CMK (cell line): ENCODE results near the gene ACSF3.

ENCODE experiments used
- DNase-seq: peaks from one replicate; pipeline ENCODE4 v3.0.0-alpha.2; 2010; ENCODE audit warnings: low read depth

The ACSF3 gene

DNA sequence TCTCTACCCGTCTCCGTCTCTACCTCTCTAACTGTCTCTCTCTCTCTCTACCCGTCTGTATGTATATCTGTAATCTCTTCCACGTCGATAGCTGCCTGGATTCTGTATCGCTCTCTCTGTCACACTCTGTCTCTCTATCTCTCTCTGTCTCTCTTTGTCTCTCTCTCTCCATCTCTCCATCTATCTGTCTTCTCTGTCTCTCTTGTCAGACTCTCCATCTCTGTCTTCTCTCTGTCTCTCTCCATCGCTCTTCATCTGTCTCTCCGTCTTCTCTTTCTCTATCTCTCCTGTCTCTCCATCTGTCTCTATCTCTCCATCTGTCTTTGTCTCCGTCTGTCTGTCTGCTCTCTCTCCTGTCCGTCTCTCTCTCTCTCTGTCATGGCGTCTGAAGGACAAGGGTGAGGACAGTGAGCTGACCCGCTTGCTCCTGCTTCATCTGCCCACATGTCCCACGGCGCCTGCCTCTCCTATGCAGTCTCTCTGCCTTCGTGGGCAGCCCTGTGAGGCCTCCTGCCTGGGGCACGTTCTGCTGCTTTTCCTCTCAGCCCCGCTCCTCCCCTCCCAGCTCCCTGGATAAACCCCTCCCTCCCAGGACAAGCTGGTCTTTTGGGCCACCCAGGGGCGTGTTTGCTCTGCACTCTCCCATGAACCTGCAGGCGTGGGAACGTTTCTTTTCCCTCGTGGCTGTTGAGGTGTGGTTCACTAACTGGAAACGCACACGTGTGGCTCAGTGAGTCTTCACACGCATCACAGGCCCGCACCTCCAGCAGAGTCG, 18.9 kb downstream of the ACSF3 start:
- DNase-seq = no peak

DNA sequence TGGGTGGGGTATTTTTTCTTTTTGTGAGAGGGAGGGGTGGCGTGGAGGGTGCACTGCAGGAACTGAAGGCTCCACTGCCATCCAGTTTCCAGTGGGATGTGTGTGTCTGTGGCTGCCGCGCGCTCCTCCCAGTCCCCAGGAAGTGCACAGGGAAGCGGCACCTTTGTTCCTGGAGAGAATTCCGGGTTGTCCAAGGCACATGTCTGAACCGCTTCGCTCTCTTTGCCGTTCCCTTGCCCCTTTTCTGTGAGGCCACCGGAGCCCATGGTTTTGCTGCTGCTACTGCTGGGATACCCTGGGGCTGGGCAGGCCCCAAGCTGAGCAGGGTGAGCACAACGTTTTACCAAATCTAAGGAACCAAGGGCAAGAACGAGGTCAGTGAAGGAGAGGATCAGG, 19.5 kb downstream of the ACSF3 start:
- no peak for DNase-seq

DNA sequence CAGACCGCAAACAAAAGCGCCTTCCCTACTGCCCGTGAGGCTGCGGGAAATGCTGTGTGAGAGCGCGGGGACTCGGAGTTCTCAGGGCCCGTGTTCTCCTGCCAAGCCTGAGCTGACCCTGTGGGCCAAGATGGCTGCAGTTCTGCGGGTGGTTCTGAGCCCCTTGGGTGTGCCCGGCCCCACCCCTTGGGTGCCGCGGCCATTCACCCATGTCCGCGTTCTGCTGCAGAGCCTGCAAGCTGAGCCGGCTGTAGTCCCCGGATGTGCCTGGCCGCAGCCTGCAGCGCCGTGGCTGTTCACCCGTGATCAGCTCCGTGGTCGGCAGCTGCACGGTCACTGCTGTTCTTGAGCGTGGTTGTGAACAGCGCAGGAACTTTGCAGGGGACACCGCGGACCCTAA, 20.0 kb downstream of the ACSF3 start:
- no peak for DNase-seq

DNA sequence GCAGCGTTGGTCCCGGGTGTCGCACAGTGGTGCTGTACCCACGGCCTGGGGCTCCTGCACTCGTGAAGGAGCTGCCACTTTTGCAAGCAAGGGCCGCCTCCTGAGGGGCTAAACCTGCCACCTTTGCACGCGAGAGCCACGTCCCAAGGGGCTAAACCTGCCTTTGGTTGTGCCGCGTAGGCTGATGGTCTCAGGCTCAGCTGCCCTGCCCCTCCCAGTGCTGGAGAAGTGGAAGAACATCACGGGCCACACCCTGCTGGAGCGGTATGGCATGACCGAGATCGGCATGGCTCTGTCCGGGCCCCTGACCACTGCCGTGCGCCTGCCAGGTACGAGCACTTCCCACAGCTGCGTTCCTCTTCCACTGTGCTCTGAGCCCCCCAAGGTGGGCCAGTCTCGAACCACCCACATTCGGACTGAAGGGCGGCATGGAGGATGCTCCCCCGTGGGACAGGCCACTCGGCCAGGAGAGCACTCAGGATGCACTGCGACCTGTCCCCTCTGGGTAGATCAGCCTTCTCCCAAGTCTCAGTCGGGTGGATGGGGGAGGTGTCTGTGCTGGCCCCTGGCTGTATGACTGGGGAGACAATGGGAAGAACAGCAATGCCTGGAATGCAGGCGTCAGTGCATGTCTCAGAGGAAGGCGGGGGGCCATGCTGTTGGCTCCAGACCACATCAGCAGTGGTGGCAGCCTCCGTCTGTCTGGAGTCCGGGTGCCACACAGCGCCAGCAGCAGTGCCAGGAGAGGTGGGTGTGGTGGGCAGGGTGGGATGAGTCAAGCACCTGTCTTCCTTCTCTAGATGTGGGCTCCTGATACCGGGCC, 20.7 kb downstream of the ACSF3 start:
- DNase-seq = no peak

DNA sequence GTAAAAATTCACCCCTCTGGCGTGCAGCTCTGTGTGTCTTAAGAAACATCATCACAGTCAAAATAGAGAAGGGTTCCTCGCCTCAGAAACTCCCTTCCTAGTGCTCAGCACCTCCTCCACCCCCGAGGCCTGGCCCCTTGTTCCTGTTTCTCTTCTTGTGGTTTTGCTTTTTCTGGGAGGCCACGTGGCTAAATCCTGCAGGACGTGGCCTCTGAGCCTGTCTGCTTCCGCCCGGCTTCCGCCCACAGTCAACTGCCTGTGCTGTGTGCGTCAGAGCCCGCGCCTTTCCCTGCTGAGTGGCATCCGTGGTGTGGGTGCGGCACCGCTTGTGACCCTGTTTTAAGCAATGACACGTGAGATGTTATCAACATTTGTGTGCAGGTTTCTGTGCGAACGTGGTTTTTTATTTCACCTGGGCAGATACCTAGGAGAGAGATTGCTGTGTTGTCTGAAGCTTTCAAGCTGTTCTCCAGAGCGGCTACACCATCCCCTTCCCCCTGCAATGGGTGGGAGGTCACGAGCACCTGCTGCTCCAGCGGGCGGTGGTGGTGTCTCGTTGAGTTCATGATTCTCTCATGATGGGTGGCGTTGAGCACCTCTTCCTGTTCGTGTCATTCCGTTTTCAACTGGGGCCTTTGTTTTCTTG, 21.7 kb downstream of the ACSF3 start:
- peak; percentile 83 for DNase-seq

DNA sequence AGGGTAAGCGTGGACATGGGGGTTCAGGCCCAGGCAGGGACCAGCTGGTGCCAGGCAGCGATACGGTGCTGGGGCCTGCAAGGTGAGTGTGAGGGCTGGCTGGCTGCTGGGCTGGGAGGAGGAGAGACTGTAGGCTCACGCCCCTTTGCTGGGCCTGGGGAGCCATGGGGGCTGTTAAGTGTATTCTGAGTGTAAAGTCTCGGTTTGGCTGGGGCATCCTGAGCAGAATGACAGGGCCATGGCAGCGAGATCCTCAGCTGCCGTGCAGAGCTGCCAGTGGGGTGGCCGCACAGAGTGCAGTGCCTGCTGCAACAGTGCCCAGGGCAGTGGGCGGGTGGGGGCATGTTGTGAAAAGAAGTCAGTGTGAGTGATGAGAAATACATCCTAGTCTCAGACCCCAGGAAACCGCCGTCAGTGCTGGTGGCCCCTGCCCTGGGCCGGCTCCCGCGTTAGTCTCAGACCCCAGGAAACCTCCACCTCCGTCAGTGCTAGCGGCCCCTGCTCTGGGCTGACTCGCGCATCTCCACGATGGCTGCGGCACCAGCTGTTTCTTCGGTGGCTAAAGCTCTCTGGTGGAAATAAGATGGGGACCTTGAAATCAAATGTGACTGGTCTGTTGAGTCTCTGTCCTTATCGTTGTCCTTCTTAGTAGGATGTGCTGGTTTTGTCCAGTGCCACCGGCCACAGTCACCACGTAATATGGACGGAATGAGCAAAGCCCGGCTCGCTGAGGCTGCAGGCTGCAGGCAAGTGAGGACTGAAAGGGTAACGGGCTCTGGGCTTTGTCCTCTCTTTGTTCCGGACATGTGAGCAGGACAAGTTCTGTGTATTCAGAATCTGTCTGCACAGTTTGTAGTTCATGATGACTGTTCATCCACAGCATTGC, 22.9 kb downstream of the ACSF3 start:
- DNase-seq = no peak

DNA sequence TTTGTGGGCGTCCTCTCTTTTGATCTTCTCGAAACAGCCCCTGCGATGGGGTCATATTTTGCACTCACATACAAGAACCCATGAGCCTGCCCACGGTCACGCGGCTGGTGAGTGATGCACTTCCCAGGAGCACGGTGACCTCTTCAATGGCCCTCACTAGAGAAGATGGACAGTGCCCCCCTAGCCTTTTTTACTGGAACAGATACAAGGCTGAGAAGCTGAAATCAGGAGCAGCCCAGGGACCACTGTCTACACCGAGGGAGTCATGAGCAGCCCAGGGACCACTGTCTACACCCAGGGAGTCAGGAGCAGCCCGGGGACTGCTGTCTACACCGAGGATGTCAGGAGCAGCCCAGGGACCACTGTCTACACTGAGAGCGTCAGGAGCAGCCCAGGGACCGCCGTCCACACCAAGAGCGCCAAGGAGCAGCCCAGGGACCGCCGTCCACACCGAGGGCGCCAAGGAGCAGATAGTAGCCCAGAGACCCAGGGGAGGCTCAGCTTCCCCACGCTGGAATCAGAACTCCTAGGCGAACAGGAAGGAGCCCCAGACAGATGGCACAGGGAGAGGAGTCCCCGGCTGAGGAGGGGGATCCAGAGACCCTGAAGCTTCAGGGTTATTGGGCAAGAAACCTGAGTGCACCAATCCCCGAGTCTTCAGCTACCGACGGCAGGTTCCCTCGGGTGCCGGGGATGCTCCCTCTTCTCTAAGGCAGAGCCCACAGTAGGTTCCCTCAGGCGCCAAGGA, 23.7 kb downstream of the ACSF3 start:
- no peak for DNase-seq

DNA sequence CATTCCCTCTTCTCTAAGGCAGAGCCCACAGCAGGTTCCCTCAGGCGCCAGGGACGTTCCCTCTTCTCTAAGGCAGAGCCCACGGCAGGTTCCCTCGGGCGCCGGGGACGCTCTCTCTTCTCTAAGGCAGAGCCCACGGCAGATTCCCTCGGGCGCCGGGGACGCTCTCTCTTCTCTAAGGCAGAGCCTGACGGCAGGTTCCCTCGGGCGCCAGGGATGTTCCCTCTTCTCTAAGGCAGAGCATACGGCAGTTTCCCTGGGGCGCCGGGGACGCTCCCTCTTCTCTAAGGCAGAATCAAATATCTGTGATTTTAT, 24.3 kb downstream of the ACSF3 start:
- no peak for DNase-seq

DNA sequence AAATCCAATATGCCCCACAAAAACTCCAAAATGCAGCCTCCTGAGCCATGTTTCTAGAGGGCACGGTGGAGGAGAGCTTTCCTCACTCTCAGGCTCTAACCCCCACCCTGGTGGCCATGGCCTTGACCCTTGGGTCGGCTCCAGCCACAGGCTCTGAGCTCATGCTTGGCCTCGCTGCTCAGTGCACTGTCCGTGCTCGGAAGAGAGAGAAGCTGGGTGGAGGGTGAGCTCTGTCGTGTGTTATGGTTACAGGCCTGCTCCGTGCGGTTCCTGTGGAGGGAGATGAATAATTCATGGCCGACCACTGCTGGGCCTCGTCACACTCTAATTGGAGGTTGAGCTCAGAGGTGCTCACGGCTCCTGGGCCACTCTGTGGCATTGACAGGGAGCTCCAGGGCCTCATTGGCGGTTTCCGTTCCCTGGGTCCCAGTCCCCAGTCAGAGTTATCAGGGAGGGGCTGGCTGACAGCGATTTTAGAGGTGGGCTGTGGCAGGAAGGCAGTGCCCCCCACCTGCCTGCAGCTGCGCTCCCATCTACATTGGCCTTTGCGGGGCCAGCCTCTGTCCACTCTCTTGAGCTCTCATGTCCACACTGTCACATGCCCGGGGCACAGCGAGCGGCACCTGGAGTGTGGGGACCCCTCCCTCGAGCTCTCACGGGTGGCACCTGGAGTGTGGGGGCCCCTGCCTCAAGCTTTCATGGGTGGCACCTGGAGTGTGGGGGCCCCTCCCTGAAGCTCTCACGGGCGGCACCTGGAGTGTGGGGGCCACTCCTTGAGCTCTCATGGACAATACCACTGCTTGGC, 24.9 kb downstream of the ACSF3 start:
- DNase-seq = no peak

DNA sequence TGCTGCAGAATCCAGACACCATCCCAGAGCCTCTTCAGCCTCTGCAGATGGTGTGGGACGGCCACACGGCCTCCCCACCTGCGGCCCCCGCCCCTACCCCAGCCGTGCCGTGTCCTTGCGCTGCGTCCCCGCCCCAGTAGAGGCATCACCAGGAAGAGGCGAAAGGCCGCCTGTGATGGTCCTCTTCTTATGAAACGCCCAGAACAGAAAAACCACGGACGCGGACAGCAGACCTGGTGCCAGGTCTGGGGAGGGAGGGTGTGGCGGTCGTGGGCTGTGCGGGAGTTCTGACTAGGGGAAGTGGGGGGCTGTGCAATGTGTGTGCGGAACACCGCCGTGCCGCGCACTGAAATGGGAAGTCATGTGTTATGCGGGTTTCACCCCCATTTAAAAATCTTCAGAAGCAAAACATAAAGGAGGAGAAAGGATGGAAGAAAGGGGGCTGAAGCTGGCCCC, 25.5 kb downstream of the ACSF3 start:
- DNase-seq = no peak

DNA sequence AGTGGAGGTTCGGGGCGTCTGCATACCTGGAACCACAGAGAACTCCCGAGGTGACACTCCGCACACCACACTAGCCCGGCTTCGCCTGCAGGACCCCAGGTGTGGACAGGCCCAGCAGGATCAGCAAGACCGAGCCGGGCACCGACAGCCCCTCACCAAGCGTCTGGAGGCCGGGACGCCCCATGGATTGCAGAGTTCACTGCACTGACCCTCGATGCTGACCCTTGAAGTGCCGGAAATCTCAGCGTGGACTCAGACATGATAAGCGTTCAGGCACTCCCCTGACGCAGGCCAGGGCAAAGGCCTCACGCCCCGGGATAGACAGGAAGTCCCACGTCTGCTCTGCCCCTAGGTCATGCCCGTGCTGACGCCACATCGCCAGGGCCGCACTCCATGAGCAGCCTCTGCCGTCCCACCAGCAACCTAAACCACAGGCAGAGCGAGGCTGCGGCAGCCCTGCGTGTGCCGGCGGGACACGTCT, 26.0 kb downstream of the ACSF3 start:
- DNase-seq = no peak

DNA sequence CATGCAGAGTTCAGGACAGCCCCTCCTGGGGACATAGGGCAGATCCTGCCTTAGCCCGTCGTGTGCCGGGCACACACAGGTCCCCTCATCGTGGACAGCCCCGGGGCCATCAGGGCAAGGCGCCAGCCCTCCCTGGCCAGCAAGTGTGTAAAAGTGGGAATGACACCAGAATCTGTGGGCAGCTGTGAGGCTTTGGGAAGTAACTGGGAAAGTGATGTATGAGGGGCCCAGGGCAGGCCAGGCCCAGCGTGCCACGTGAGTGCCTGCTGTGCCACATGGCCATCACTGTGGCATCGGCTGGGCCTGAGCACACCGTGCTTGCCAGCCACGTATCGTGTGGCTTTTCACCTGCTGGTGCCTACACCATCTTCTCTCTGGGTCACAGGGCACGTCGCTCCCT, 26.6 kb downstream of the ACSF3 start:
- DNase-seq = no peak

DNA sequence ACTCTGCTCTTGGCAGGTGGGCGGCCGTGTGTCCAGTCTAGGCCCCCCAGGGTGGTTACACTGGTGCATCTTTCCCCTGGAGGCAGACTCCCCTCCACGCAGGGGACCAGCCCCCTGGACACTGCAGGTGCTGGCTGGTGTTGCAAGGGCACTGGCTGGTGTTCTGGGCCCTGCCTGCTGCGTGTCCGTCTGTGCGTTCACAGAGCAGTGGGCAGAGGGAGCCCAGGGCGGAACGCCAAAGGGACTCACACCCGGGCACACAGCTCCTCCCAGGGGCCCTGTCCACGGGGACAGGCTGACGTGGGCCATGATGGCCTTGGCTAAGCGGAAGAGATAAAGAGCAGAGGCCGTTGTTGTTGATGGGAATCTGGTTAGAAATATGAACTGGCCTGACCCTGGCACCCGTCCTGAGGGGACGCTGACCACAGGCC, 27.3 kb downstream of the ACSF3 start:
- DNase-seq = no peak

DNA sequence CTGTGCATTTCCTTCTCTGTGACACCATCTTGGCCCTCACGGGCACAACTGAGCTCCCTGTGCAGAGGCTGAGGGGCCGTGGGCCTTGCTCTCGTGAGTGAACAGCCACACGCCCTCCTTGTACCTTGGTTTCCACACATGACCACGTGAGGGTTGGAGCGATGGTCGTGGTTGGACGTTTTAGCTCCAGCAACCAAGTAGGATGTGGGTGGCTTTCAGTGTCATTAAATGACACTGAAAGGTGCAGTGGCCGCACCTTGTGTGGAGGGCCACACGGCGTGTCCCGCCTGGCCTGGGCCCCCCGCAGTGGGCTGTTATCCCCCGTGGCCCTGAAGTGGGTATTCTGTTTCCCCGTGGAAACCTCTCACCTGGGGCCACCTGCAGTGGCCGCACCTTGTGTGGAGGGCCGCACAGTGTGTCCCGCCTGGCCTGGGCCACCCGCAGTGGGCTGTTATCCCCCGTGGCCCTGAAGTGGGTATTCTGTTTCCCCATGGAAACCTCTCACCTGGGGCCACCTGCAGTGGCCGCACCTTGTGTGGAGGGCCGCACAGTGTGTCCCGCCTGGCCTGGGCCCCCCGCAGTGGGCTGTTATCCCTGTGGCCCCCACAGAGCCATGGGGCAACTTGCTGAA, 28.2 kb downstream of the ACSF3 start:
- DNase-seq = no peak

DNA sequence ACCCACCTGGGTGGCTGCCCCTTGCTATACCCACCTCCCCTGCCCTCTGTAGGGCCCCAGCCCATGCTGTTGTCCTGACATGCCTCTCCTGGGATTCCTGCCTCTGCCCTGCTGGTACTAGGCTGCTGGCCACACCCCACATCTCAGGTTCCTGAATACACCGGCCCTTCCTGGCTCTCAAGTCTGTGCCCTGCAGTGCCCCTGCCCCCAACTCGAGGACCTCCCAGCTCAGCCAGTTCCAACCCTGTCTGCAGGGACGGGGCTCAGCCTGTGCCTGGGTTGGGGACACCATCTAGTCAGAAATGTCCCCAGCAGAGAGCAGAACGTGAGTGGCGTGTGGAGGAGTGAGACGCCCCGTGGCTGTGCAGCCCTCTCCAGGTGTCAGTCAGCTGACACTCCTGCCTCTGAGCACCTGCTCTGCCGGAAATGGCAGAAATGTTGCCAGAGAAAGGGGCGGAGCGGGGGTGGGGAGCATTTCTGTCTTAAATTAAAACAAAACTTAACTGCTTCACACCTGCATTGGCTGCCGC, 28.7 kb downstream of the ACSF3 start:
- DNase-seq = no peak

DNA sequence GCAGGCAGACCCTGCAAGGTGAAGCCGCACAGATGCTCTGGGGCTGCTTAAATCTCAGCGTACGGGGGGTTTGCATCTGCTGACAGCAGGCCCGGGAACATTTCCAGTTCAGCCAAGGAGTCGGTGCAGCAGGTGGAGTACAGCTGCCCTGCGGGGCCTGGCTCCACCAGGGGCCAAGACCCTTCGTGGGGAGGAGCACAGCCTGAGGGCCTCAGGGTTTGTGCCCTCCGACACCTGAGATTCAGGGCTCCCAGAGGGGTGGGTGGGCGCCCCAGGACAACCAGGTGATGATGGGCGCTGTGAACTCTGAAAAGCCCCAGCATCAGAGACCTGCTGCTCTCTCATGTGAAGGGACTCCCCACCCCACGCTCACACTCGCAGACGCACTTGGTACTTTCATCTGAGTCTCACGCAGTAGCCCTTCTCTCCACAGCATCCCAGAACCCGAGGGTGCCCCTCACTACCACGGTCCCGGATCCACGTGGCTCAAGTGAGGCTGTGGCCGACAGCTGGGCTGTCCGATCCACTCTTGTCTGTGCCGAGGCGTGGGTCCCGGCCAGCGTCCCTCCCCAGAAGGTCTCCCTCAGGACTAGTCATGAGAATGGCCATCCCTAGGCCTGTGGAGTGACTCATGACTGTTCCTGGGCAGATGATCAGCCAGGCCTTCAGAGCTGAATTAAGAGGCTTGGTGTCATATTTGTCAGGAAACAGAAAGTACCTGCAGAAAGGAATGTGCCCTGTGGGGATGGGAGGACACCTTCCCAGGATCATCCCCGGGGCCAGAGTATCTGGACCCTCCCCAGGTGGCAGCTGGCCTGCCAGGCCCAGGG, 29.6 kb downstream of the ACSF3 start:
- no peak for DNase-seq

DNA sequence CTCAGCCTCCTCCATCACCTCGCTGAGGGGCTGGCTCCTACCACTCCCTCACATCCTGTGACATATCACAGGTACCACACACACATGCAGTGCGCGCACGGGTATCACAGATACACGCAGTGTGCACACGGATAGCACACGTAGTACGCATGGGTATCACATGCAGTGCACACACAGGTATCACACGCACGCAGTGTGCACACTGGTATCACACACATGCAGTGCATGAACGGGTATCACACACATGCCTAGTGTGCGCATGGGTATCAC, 30.1 kb downstream of the ACSF3 start:
- DNase-seq = no peak

DNA sequence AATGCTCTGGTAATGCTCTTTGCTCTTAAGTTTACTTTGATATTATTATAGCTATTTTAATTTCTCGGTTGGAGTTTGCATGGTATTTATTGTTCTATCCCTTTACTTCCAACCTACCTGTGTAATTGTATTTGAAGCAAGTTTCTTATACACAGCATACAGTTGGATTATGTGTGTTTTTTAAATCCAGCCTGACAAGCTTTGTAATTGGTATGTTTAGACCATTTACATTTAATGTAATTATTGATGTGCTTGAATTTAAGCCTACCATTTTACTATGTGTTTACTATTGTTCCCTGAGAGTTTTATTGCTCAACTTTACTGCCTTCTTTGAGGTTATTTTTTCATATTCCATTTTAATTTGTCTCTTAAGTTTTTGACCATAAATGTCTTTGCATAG, 35.7 kb downstream of the ACSF3 start:
- DNase-seq = no peak

DNA sequence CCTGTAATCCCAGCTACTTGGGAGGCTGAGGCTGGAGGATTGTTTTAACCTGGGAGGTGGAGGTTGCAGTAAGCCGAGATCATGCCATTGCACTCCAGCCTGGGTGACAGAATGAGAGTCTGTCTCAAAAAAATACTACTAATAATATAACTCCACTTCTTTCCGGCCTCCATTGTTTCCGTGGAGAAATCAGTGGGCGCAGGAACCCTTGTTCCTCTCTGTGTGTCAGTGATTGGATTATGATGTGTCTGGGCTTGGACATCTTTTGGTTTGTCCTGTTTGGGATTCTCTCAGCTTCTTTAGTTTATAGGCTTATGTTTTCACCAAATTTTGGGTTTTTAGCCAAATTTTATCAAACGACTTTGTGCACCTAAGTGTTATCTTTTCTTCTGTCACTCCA, 36.8 kb downstream of the ACSF3 start:
- DNase-seq = no peak
